GM23248 (cell line): ENCODE results near the gene KL.

ENCODE experiments used
- EZH2 ChIP-seq: fragments of 200-600 bp; sonication (generic); IDR thresholded peaks from 2 replicates; pipeline ENCODE4 v1.6.1; 2018; ENCODE audit warnings: antibody characterized with exemption, mild to moderate bottlenecking; ENCODE audit not compliant: insufficient read depth, poor library complexity, severe bottlenecking
- EZH2phosphoT487 ChIP-seq: fragments of 200-600 bp; sonication (generic); IDR thresholded peaks from 2 replicates; pipeline ENCODE4 v1.6.1; 2018; ENCODE audit warnings: antibody characterized with exemption, moderate library complexity, mild to moderate bottlenecking, low read depth; ENCODE audit not compliant: insufficient read depth

- TF ChIP-seq EZH2 (no peak), EZH2phosphoT487 (no peak)
Measured at GRCh38 chr13:32984857-32985626, 31.2 kb upstream of the KL start.
